Measurements from ENCODE around the gene TMTC2. TPM values are rescaled to one million over a fixed set of nuclear protein-coding genes. Genes with fewer than 3 reads are reported as not detected.

TMTC2 gene
- total and polyA plus RNA-seq, 3 donors from 2014 or later = 8.1 to 22.4 (median 19.4) TPM

GRCh38 chr12:83089575-83089974 lies 402.9 kb downstream of the TMTC2 start:
- intact Hi-C loops (cut with DNase I; ENCODE audit: low total_unique reads) = no loop called here

GRCh38 chr12:83092129-83092528 lies 405.4 kb downstream of the TMTC2 start:
- intact Hi-C loops (cut with DNase I; ENCODE audit: low total_unique reads) = no loop called here
- WGBS, 2 donors = 75 to 95% methylated on average over 1 of the region's 1 CpG
- H3K27me3 ChIP-seq = no peaks in the 10 kb centered on the region
- H3K9me3 ChIP-seq = no peaks in the 10 kb centered on the region
- H3K4me1 ChIP-seq = no peaks in the 10 kb centered on the region
- H3K27ac ChIP-seq = no peak overlapping the region
- H3K36me3 ChIP-seq (ENCODE audit: low read depth, missing control alignments) = no peaks in the 10 kb centered on the region
- TF ChIP-seq POLR2A (IDR thresholded peaks at IDR 0.05) (no peak), CTCF (IDR thresholded peaks at IDR 0.05) (no peak)
- no peak overlapping the region for H3K4me3 ChIP-seq
- no peak for DNase-seq

More at GRCh38 chr12:83089575-83089974, 402.9 kb downstream of the TMTC2 start:
- H3K27me3 ChIP-seq = no peaks in the 10 kb centered on the region
- 96 to 97% methylated on average over 2 of the region's 2 CpGs for WGBS, 2 donors
- no peaks in the 10 kb centered on the region for H3K9me3 ChIP-seq
- H3K36me3 ChIP-seq (ENCODE audit: low read depth, missing control alignments) = no peaks in the 10 kb centered on the region
- TF ChIP-seq CTCF (IDR thresholded peaks at IDR 0.05) (no peak), POLR2A (IDR thresholded peaks at IDR 0.05) (no peak)
- no peaks in the 10 kb centered on the region for H3K4me1 ChIP-seq
- H3K4me3 ChIP-seq = no peak overlapping the region
- DNase-seq = no peak
- H3K27ac ChIP-seq = no peak overlapping the region

- DNase-seq = no peak
- intact Hi-C loops (cut with DNase I; ENCODE audit: low total_unique reads) = no loop called here
- Histone ChIP-seq H3K4me3 (no peak overlapping the region), H3K27me3 (no peaks in the 10 kb centered on the region), H3K9me3 (no peaks in the 10 kb centered on the region), H3K4me1 (no peaks in the 10 kb centered on the region), H3K36me3 (ENCODE audit: low read depth, missing control alignments) (no peaks in the 10 kb centered on the region), H3K27ac (no peak overlapping the region)
- TF ChIP-seq POLR2A (IDR thresholded peaks at IDR 0.05) = no peak
- TF ChIP-seq CTCF (IDR thresholded peaks at IDR 0.05) = no peak
- WGBS, 2 donors = 91% methylated on average over 5 of the region's 5 CpGs
These were observed 405.9 kb downstream of the TMTC2 start for GRCh38 chr12:83092606-83093005.

DNA sequence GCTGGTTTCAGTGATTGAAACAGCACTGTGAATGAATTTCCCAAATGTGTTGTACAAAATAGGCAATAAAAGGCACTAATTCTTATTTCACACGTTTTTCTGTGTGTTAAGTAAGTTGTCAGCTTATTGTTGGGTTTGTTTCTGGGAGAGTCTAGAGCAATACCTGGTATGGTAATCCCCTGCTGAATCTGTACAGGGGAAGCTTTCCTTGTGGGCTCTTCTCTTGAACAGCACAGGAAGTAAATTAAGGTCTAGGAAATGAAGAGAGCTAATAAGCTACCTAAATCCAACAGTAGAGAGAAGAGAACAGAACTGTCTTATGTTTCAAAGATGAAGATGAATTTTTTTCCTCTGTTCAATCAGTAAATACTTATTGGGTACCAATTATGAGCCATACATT lies 406.7 kb downstream of the TMTC2 start:
- H3K4me1 ChIP-seq = no peaks in the 10 kb centered on the region
- no peak overlapping the region for H3K27ac ChIP-seq
- H3K4me3 ChIP-seq = no peak overlapping the region
- no peak for DNase-seq
- no peaks in the 10 kb centered on the region for H3K27me3 ChIP-seq
- TF ChIP-seq CTCF (IDR thresholded peaks at IDR 0.05) = no peak
- H3K36me3 ChIP-seq (ENCODE audit: low read depth, missing control alignments) = no peaks in the 10 kb centered on the region
- intact Hi-C loops (cut with DNase I; ENCODE audit: low total_unique reads) = no loop called here
- no peaks in the 10 kb centered on the region for H3K9me3 ChIP-seq
- 74 to 77% methylated on average over 1 of the region's 1 CpG for WGBS, 2 donors

DNA sequence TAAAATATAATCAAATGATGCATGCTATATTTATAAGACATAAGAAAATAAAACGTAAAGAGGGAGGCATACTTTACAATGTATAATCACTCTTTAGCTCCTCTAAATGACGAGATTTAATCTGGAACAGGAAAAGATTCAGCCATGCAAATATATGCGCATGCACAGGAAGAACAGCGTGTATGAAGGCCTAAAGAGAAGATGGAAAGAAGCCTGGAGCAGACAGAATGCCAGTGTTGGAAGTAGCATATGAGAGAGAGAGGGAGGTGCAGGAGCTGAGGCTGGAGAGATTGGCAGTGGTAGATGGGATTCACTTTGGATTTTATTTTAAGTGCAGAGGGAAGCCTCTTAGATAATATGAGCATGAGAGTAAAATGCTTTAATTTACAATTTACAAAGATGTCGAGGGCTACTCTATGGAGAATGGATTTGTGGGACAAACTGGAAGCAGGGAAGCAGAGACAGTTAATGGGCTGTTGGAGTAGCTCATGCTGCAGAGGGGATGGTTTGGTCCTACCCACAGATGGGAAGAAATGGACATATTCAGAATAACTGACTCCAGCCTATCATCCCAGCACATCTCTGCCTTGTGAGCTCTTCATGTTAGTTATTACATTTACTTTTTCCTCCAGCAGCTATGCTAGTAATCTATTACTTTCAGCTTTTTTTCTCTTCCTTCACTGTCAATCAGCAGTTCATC lies 411.1 kb downstream of the TMTC2 start:
- intact Hi-C loops (cut with DNase I; ENCODE audit: low total_unique reads) = no loop called here
- no peaks in the 10 kb centered on the region for H3K9me3 ChIP-seq
- H3K27me3 ChIP-seq = no peaks in the 10 kb centered on the region
- DNase-seq = no peak
- H3K36me3 ChIP-seq (ENCODE audit: low read depth, missing control alignments) = no peaks in the 10 kb centered on the region
- 82 to 83% methylated on average over 5 of the region's 5 CpGs for WGBS, 2 donors
- TF ChIP-seq CTCF (IDR thresholded peaks at IDR 0.05) (no peak), POLR2A (IDR thresholded peaks at IDR 0.05) (no peak)
- no peak overlapping the region for H3K27ac ChIP-seq
- no peak overlapping the region for H3K4me3 ChIP-seq
- no peaks in the 10 kb centered on the region for H3K4me1 ChIP-seq

Data from testis (tissue), 3 donors.